ENCODE results near the gene EXD3. TPM values are rescaled to one million over a fixed set of nuclear protein-coding genes. Genes with fewer than 3 reads are reported as not detected.
"Not testable (repeated sequence)": the region's sequence is repeated elsewhere in the genome, so short reads cannot be mapped to it uniquely, and the experiment has no call there.

The EXD3 gene
- total RNA-seq, 1 donor, result 7.3 TPM

DNA sequence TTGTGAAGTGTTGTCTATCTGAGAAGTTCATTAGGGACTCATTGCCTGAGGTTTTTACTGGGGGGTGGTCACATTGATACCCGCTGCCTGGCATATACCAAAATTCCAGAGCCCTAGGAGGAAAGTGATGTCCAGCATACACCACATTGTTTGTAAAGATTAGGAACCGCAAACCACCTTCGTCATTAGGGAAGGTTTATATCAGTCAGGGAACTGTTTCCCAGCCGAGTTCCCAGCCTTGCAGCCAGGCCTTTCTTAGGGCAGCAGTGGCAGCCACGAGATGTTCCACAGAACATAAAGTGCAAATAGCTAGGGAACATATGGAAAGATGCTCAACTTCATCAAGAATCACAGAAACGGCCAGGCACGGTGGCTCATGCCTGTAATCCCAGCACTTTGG is 80.5 kb downstream of the EXD3 start:
- TF ChIP-seq, protein P1, sequence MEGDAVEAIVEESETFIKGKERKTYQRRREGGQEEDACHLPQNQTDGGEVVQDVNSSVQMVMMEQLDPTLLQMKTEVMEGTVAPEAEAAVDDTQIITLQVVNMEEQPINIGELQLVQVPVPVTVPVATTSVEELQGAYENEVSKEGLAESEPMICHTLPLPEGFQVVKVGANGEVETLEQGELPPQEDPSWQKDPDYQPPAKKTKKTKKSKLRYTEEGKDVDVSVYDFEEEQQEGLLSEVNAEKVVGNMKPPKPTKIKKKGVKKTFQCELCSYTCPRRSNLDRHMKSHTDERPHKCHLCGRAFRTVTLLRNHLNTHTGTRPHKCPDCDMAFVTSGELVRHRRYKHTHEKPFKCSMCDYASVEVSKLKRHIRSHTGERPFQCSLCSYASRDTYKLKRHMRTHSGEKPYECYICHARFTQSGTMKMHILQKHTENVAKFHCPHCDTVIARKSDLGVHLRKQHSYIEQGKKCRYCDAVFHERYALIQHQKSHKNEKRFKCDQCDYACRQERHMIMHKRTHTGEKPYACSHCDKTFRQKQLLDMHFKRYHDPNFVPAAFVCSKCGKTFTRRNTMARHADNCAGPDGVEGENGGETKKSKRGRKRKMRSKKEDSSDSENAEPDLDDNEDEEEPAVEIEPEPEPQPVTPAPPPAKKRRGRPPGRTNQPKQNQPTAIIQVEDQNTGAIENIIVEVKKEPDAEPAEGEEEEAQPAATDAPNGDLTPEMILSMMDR (IDR thresholded peaks at IDR 0.05; ENCODE audit: insufficient read depth, low read depth, low read length), result no peak
- DNase-seq (ENCODE audit: low read depth), result no peak

DNA sequence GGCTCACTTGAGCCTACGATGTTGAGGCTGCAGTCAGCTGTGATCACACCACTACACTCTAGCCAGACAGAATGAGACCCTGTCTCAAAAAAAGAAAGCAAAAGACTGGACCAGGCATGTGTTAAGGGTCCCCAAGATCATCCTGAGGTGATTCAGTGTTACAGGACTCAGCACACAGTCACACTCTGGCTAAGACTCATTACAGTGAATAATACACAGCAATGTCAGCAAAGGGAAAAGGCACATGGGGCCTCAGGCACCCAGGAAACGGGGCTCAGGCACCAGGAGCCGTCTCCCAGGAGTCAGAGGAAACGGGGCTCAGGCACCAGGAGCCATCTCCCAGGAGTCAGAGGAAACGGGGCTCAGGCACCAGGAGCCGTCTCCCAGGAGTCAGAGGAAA is 81.7 kb downstream of the EXD3 start:
- TF ChIP-seq, protein P1 (IDR thresholded peaks at IDR 0.05; ENCODE audit: insufficient read depth, low read depth, low read length), result no peak
- no peak overlapping the region for H3K4me3 ChIP-seq (ENCODE audit: low read depth, low read length)
- no peak for DNase-seq (ENCODE audit: low read depth)

More for the DNA sequence above, 80.5 kb downstream of the EXD3 start:
- no peak overlapping the region for H3K4me3 ChIP-seq (ENCODE audit: low read depth, low read length)

DNA sequence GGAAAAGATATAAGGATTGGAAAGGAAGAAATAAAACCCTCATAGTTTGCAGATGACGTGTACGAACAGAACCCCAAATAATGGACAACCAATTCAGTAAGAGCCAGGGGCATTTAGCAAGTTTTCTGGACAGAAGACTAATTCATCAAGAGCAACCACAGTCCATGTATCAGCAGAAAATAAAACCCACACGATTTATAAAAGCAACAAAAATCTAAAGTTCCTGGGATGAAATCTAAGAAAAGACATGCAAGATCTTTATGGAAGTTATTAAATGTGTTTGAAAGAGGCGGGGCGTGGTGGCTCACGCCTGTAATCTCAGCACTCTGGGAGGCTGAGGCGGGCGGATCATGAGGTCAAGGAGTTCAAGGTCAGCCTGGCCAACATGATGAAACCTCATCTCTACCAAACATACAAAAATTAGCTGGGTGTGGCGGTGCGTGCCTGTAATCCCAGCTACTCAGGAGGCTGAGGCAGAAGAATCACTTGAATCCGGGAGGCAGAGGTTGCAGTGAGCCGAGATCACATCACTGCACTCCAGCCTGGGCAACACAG is 83.0 kb downstream of the EXD3 start:
- not testable (repeated sequence) for DNase-seq (ENCODE audit: low read depth)

DNA sequence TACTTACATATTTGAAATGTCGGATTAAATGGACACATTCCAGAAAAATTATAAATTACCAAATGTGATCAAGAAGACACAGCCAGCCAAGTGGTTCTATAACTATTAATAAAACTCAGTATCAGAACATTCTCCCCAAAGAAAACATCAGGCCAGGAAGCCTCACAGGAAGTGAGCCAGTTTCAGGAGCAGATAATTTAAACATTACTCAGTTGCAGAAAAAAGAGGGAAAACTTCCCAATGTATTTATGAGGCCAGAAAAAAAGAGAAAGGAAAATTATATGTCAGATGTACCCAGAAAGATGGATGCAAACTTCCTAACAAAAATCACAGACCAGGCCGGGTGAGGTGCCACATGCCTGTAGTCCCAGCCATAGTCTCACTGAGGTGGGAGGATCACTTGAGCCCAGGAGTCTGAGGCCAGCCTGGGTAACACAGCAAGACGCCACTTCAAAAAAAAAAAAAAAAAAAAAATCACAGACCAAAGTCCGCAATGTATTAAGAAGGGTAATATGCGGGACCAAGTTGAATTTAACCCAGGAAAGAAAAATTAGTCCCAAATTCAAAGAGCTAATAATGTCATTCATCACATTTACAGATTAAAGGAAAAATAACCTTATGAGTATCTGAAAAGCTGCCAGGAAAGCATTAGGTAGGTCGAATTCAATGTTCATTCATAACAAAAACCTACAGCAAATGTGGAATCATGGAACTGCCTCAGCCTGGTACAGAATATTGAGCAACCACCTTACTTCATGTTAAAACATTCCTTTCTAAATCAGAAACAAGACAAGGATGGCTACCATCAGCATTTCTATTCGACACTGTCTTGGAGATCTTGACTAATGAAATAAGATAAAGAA is 83.7 kb downstream of the EXD3 start:
- no peak for DNase-seq (ENCODE audit: low read depth)
- TF ChIP-seq, protein P1 (IDR thresholded peaks at IDR 0.05; ENCODE audit: insufficient read depth, low read depth, low read length), result no peak
- H3K4me3 ChIP-seq (ENCODE audit: low read depth, low read length), result no peak overlapping the region

More for the DNA sequence above, 83.0 kb downstream of the EXD3 start:
- H3K4me3 ChIP-seq (ENCODE audit: low read depth, low read length), result not testable (repeated sequence)

DNA sequence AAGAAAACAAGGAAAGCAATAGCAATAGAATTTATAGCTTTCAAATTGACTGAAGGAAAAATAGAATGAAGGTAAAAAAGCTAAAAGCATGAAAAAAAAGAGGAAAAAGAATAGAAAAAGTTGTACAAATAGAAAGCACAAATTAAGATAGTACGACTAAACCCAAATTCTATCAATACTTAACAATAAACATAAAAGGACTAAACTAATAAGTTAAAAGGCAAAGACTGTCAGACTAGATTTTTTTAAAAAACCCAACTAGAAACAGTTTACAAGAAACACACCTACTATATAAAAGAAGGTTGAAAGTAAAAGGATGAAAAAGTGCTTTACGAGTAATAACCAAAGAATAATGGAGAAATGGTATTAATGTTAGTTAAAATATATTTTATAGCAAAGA is 86.2 kb downstream of the EXD3 start:
- H3K4me3 ChIP-seq (ENCODE audit: low read depth, low read length), result no peak overlapping the region
- TF ChIP-seq, protein P1 (IDR thresholded peaks at IDR 0.05; ENCODE audit: insufficient read depth, low read depth, low read length), result no peak
- DNase-seq (ENCODE audit: low read depth), result no peak

DNA sequence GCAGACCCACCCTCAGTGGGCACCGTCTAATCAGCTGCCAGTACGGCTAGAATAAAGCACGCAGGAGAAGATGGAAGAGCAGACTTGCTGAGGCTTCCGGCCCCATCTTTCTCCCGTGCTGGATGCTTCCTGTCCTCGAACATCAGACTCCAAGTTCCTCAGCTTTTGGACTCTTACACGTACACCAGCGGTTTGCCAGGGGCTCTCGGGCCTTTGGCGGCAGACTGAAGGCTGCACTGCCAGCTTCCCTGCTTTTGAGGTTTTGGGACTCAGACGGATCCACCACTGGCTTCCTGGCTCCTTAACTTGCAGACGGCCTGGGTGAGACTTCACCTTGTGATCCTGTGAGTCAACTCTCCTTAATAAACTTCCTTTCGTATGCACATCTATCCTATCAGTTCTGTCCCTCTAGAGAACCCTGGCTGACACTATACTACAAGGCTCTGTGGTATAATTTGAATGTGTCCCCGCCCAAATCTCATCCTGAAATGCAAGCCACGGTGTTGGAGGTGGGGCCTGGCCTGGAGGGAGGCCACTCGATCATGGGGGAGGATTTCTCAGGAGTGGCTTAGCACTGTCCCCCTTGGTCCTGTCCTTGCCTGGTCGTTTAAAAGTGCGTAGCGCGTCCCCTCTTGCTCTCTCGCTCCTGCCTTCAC is 89.8 kb downstream of the EXD3 start:
- TF ChIP-seq, protein P1 (IDR thresholded peaks at IDR 0.05; ENCODE audit: insufficient read depth, low read depth, low read length), result no peak
- no peak overlapping the region for H3K4me3 ChIP-seq (ENCODE audit: low read depth, low read length)
- DNase-seq (ENCODE audit: low read depth), result no peak

DNA sequence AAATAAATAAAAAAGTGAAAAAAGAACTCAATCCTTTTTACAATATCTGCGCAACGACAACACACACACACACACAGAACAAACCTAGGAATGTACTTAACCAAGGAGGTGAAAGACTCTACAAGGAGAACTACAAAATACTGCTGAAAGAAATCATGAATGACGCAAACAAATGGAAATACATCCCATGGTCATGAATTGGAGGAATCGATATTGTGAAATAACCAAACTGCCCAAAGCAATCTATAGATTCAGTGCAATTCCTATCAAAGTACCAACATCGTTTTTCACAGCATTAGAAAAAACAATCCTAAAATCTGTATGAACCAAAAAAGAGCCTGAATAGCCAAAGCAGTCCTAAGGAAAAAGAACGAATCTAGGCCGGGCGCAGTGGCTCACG is 91.0 kb downstream of the EXD3 start:
- no peak overlapping the region for H3K4me3 ChIP-seq (ENCODE audit: low read depth, low read length)
- DNase-seq (ENCODE audit: low read depth), result no peak
- TF ChIP-seq, protein P1 (IDR thresholded peaks at IDR 0.05; ENCODE audit: insufficient read depth, low read depth, low read length), result no peak
